H9 (cell line): Measurements from ENCODE around the gene GPR62. TPM values are rescaled to one million over a fixed set of nuclear protein-coding genes. Genes with fewer than 3 reads are reported as not detected.

Experiments used
- DNase-seq: peaks from one replicate; pipeline ENCODE4 v3.0.0-alpha.2; 2017
- H2AFZ ChIP-seq: one replicate; pipeline ENCODE4 v1.6.1; 2013; ENCODE audit warnings: mild to moderate bottlenecking, low read length, control low read depth, moderate library complexity
- H2AK5ac ChIP-seq: 2 replicates; pipeline ENCODE4 v1.6.1; 2013; ENCODE audit warnings: low read length, control low read depth, mixed read lengths; ENCODE audit not compliant: insufficient read length
- H2BK120ac ChIP-seq: one replicate; pipeline ENCODE4 v1.6.1; 2013; ENCODE audit warnings: low read depth, mild to moderate bottlenecking, low read length, control low read depth, inconsistent platforms; ENCODE audit not compliant: poor library complexity, severe bottlenecking
- H2BK12ac ChIP-seq: 2 replicates; pipeline ENCODE4 v1.6.1; 2013; ENCODE audit warnings: low read length, control low read depth, mixed read lengths, low read depth; ENCODE audit not compliant: insufficient read length
- H2BK15ac ChIP-seq: 2 replicates; pipeline ENCODE4 v1.6.1; 2013; ENCODE audit warnings: low read depth, low read length, control low read depth
- H2BK20ac ChIP-seq: one replicate; pipeline ENCODE4 v1.6.1; 2013; ENCODE audit warnings: low read depth, mild to moderate bottlenecking, low read length, control low read depth, inconsistent platforms; ENCODE audit not compliant: poor library complexity, severe bottlenecking
- H2BK5ac ChIP-seq: 2 replicates; pipeline ENCODE4 v1.6.1; 2013; ENCODE audit warnings: low read length, control low read depth, mixed read lengths; ENCODE audit not compliant: insufficient read length
- H3K14ac ChIP-seq: 2 replicates; pipeline ENCODE4 v1.6.1; 2013; ENCODE audit warnings: low read length, control low read depth; ENCODE audit not compliant: insufficient read depth
- H3K18ac ChIP-seq: 2 replicates; pipeline ENCODE4 v1.6.1; 2013; ENCODE audit warnings: low read depth, mild to moderate bottlenecking, mixed read lengths, low read length, control low read depth; ENCODE audit not compliant: insufficient read length
- H3K23ac ChIP-seq: 2 replicates; pipeline ENCODE4 v1.6.1; 2013; ENCODE audit warnings: low read length, control low read depth, mixed read lengths, low read depth; ENCODE audit not compliant: insufficient read length
- H3K23me2 ChIP-seq: 2 replicates; pipeline ENCODE4 v1.6.1; 2013; ENCODE audit warnings: low read depth, mild to moderate bottlenecking, mixed read lengths, low read length, control low read depth; ENCODE audit not compliant: insufficient read length, poor library complexity, severe bottlenecking
- H3K27ac ChIP-seq: 2 replicates; pipeline ENCODE4 v1.5.1; 2013; ENCODE audit warnings: low read length, control low read depth, mixed read lengths, low read depth; ENCODE audit not compliant: insufficient read length
- H3K27me3 ChIP-seq: 2 replicates; pipeline ENCODE4 v1.6.1; 2013; ENCODE audit warnings: low read length, control low read depth, inconsistent platforms; ENCODE audit not compliant: insufficient read depth
- H3K4ac ChIP-seq: 2 replicates; pipeline ENCODE4 v1.6.1; 2013; ENCODE audit warnings: low read depth, mild to moderate bottlenecking, control low read depth, inconsistent platforms, low read length, moderate library complexity
- H3K4me1 ChIP-seq: 2 replicates; pipeline ENCODE4 v1.6.1; 2013; ENCODE audit warnings: low read length, control low read depth, inconsistent platforms; ENCODE audit not compliant: insufficient read depth
- H3K4me2 ChIP-seq: 2 replicates; pipeline ENCODE4 v1.6.1; 2013; ENCODE audit warnings: low read length, control low read depth, mixed read lengths; ENCODE audit not compliant: insufficient read length, insufficient read depth
- H3K56ac ChIP-seq: 2 replicates; pipeline ENCODE4 v1.6.1; 2013; ENCODE audit warnings: low read depth, mild to moderate bottlenecking, mixed read lengths, low read length, control low read depth; ENCODE audit not compliant: insufficient read length
- H3K79me1 ChIP-seq: 2 replicates; pipeline ENCODE4 v1.6.1; 2013; ENCODE audit warnings: low read depth, mild to moderate bottlenecking, moderate library complexity, low read length, control low read depth, inconsistent platforms; ENCODE audit not compliant: insufficient read depth, poor library complexity, severe bottlenecking
- H3K79me2 ChIP-seq: 2 replicates; pipeline ENCODE4 v1.6.1; 2013; ENCODE audit warnings: low read length, control low read depth, inconsistent platforms; ENCODE audit not compliant: insufficient read depth
- H3K9ac ChIP-seq: 2 replicates; pipeline ENCODE4 v1.6.1; 2013; ENCODE audit warnings: low read length, control low read depth, mixed read lengths; ENCODE audit not compliant: insufficient read length; ENCODE audit errors: extremely low read depth
- H3K9me3 ChIP-seq: one replicate; pipeline ENCODE4 v1.6.1; 2013; ENCODE audit warnings: low read depth, low read length, inconsistent platforms; ENCODE audit not compliant: control insufficient read depth
- H3T11ph ChIP-seq: one replicate; pipeline ENCODE4 v1.6.1; 2013; ENCODE audit warnings: mild to moderate bottlenecking, low read length, control low read depth, inconsistent platforms
- H4K20me1 ChIP-seq: one replicate; pipeline ENCODE4 v1.6.1; 2013; ENCODE audit not compliant: control insufficient read depth, insufficient read length, insufficient read depth
- H4K5ac ChIP-seq: 2 replicates; pipeline ENCODE4 v1.6.1; 2013; ENCODE audit warnings: low read depth, mild to moderate bottlenecking, mixed read lengths, low read length, control low read depth; ENCODE audit not compliant: insufficient read length
- H4K8ac ChIP-seq: replicated peaks from 2 replicates; pipeline ENCODE4 v1.6.1; 2013; ENCODE audit warnings: low read length, control low read depth, mixed read lengths, low read depth; ENCODE audit not compliant: insufficient read length
- H4K91ac ChIP-seq: 2 replicates; pipeline ENCODE4 v1.6.1; 2013; ENCODE audit warnings: low read depth, mild to moderate bottlenecking, moderate library complexity, mixed read lengths, low read length, control low read depth; ENCODE audit not compliant: insufficient read length
- H3K27ac Mint-ChIP-seq, 3 experiments: 2 replicates in 2 of 3; 3 replicates in 1 of 3; pipeline ENCODE4 v1.8.0; 2020 to 2021; ENCODE audit warnings: mixed read lengths in 3 of 3, mild to moderate bottlenecking in 1 of 3, moderate library complexity in 1 of 3
- H3K27me3 Mint-ChIP-seq: 2 replicates; pipeline ENCODE4 v1.8.0; 2021; ENCODE audit warnings: low read depth, mild to moderate bottlenecking, moderate library complexity, mixed read lengths
- H3K36me3 Mint-ChIP-seq, 3 experiments: 2 replicates in 2 of 3; 3 replicates in 1 of 3; pipeline ENCODE4 v1.8.0; 2020 to 2021; ENCODE audit warnings: low read depth in 3 of 3, mixed read lengths in 3 of 3; ENCODE audit not compliant: insufficient read depth in 1 of 3
- H3K4me1 Mint-ChIP-seq, 2 experiments: 2 replicates each; pipeline ENCODE4 v1.8.0; 2020; ENCODE audit warnings: mixed read lengths in 2 of 2
- H3K4me3 Mint-ChIP-seq, 2 experiments: 2 replicates in 1 of 2; 3 replicates in 1 of 2; pipeline ENCODE4 v1.8.0; 2020 to 2021; ENCODE audit warnings: mild to moderate bottlenecking in 2 of 2, mixed read lengths in 2 of 2, moderate library complexity in 1 of 2
- H3K9me3 Mint-ChIP-seq, 2 experiments: 2 replicates in 1 of 2; 3 replicates in 1 of 2; pipeline ENCODE4 v1.8.0; 2020; ENCODE audit warnings: mild to moderate bottlenecking in 2 of 2, mixed read lengths in 2 of 2, moderate library complexity in 1 of 2
- CTCF ChIP-seq: fragments of 200-600 bp; sonication (generic); conservative IDR thresholded peaks from 3 replicates; pipeline ENCODE4 v1.8.0; 2021; ENCODE audit warnings: antibody characterized with exemption, mild to moderate bottlenecking
- WGBS: extraction: QIAGEN DNeasy Blood & Tissue Kit; methylation state at CpG from one replicate; pipeline ENCODE4 v1.1.7; 2013; ENCODE audit warnings: missing lambda C conversion rate, low lambda C conversion rate, mixed read lengths; ENCODE audit not compliant: insufficient read length; ENCODE audit errors: extremely low coverage; 5-methylcytosine and 5-hydroxymethylcytosine counted together
- total RNA-seq: library from RNA; stranded (reverse); gene quantifications from 2 replicates; pipeline ENCODE4 v1.2.1, GENCODE V29; 2021

Gene GPR62
- total RNA-seq, 1 experiment from 2014 or later, result 0.13 TPM

- Histone ChIP-seq H3K79me2 (peaks cover 10% of the 10 kb centered on the region; the same call in 1 of the 2 replicates), H4K8ac (peak within 1 kb of the TSS; percentile 100), H3K9me3 (no peaks in the 10 kb centered on the region), H3K27ac (peak within 1 kb of the TSS; percentile 65), H3K4me2 (peak within 1 kb of the TSS; percentile 82), H3K4me1 (peaks cover 7% of the 10 kb centered on the region), H2AK5ac (peak within 1 kb of the TSS; percentile 79), H2BK15ac (no peak within 1 kb of the TSS), H4K91ac (peak within 1 kb of the TSS; percentile 95), H3K4ac (peak within 1 kb of the TSS; percentile 92), H4K5ac (peak within 1 kb of the TSS; percentile 93), H2BK120ac (no peak within 1 kb of the TSS), H3K23ac (no peak within 1 kb of the TSS), H4K20me1 (peaks cover 2% of the 10 kb centered on the region), H3K27me3 (no peaks in the 10 kb centered on the region), H3K56ac (peak within 1 kb of the TSS; percentile 42), H3K23me2 (peaks cover 11% of the 10 kb centered on the region), H2BK20ac (no peak within 1 kb of the TSS), H3K14ac (peak within 1 kb of the TSS; percentile 99), H3T11ph (no peak within 1 kb of the TSS), H3K18ac (peak within 1 kb of the TSS; percentile 93), H2AFZ (no peak within 1 kb of the TSS), H3K79me1 (peaks cover 7% of the 10 kb centered on the region), H2BK12ac (no peak within 1 kb of the TSS), H2BK5ac (peak within 1 kb of the TSS; percentile 64), H3K9ac (peak within 1 kb of the TSS; percentile 100)
- Mint-ChIP-seq H3K4me3 (peak within 1 kb of the TSS; percentile 100), H3K36me3 (peaks cover 40 to 47% (median 46%) of the 10 kb centered on the region in 3 experiments), H3K27ac (peak within 1 kb of the TSS; percentile 99 to 100 (median 100)), H3K27me3 (peaks cover 4% of the 10 kb centered on the region), H3K4me1 (peaks cover 18 to 32% of the 10 kb centered on the region in 2 experiments), H3K9me3 (no peaks in the 10 kb centered on the region; a peak in 1 of 5 replicates)
- peak; percentile 21; the same call in 1 of the 3 replicates for TF ChIP-seq CTCF
- WGBS, result no CpG with 5 or more reads among the region's 40 CpGs
- peak; percentile 94 for DNase-seq
Measured at GRCh38 chr3:51995346-51996163, 40.4 kb downstream of the GPR62 start, which contains the start of gene RPL29. Gene RPL29, minus strand, starts transcription at chr3:51995895. Its CDS starts 434 bp downstream, at chr3:51995461.
